Measurements from ENCODE around the gene OTOL1. TPM values are rescaled to one million over a fixed set of nuclear protein-coding genes. Genes with fewer than 3 reads are reported as not detected.

OTOL1 gene
- total and polyA plus RNA-seq, 2 donors (not counting 3 experiments of a cell fraction or from before 2014, with no cell fraction given) = not detected

DNA sequence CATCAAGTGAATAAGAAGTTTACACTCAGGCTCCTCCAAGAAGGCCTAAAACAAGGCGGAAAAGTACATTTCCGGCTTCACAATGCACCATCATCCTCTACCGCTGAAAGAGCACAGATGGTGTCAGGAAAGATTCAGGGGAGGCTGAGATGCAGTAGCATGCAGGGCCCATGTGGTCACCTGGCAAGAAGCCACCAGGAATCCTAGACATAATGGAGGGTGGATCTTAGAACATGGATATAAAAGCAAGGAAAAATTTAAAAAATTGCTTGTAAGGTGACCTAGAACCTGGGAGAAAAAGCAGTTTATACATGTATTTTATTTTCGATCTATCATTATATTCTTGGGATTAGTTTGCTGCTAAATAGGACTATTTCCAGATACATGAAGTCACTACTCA is 21.9 kb upstream of the OTOL1 start:
- no TSS peak for BruUV-seq (replicated peaks)

More for the DNA sequence above, 21.9 kb upstream of the OTOL1 start:
- intact Hi-C loops (cut with micrococcal nuclease) (no loop called here), dilution Hi-C loops (cut with MboI; ENCODE audit: extremely low pct_ligation_motif_present, low sequenced_read_pairs) (no loop called here)
- H3K4me1 ChIP-seq (ENCODE audit: control insufficient read depth, extremely low read depth, insufficient read depth, low read length) = no peaks in the 10 kb centered on the region
- H3K4me2 ChIP-seq (ENCODE audit: insufficient read depth, low read length) = no peak overlapping the region
- no peaks in the 10 kb centered on the region for H4K20me1 ChIP-seq (replicated peaks; ENCODE audit: control insufficient read depth, extremely low read depth, insufficient read depth, low read length)
- H3K27me3 ChIP-seq (ENCODE audit: control insufficient read depth in 2 of 2, insufficient read depth in 2 of 2, low read length in 2 of 2) = no peaks in the 10 kb centered on the region
- DNase-seq (ENCODE audit: low read depth, low spot score) = no peak
- FAIRE-seq = no peak
- no peaks in the 10 kb centered on the region for H3K36me3 ChIP-seq (ENCODE audit: control insufficient read depth in 2 of 2, extremely low read depth in 1 of 2, insufficient read depth in 2 of 2, low read length in 2 of 2)
- no peak overlapping the region for H2AFZ ChIP-seq (ENCODE audit: low read depth, low read length)
- ChIA-PET POLR2A (no interaction called here), CTCF (no interaction called here)
- TF ChIP-seq EZH2 (IDR thresholded peaks at IDR 0.05; ENCODE audit: borderline replicate concordance, low read depth, low read length, severe bottlenecking) = no peak
- TF ChIP-seq, protein P1, sequence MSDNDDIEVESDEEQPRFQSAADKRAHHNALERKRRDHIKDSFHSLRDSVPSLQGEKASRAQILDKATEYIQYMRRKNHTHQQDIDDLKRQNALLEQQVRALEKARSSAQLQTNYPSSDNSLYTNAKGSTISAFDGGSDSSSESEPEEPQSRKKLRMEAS (IDR thresholded peaks at IDR 0.05; ENCODE audit: insufficient read depth, insufficient read length) = no peak
- TF ChIP-seq MYC (IDR thresholded peaks at IDR 0.05; ENCODE audit: low read depth, low read length) = no peak
- TF ChIP-seq GATA2 (IDR thresholded peaks at IDR 0.05; ENCODE audit: insufficient read depth, insufficient read length, low read depth, low read length) = no peak
- no peak for TF ChIP-seq POLR2AphosphoS5 (IDR thresholded peaks at IDR 0.05; ENCODE audit: insufficient read depth, low read depth, low read length)
- no peak for TF ChIP-seq JUN (IDR thresholded peaks at IDR 0.05; ENCODE audit: borderline replicate concordance, insufficient read depth, insufficient read length, low read depth)
- TF ChIP-seq POLR2A (IDR thresholded peaks at IDR 0.05; ENCODE audit: low read depth, low read length) = no peak
- no peak for TF ChIP-seq FOS (IDR thresholded peaks at IDR 0.05; ENCODE audit: borderline replicate concordance, insufficient read depth, low read length)
- TF ChIP-seq CTCF (IDR thresholded peaks at IDR 0.05; ENCODE audit: extremely low read depth in 1 of 2, insufficient read depth in 1 of 2, low read depth in 1 of 2, low read length in 2 of 2) = no peak
- H3K9me1 ChIP-seq (replicated peaks; ENCODE audit: control insufficient read depth, extremely low read depth, insufficient read depth, low read length) = no peaks in the 10 kb centered on the region
- no peaks in the 10 kb centered on the region for H3K79me2 ChIP-seq (ENCODE audit: control insufficient read depth, insufficient read depth, low read length)
- H3K4me3 ChIP-seq (replicated peaks in 1 of 3; ENCODE audit: insufficient read depth in 1 of 3, low read depth in 1 of 3, low read length in 3 of 3) = no peak overlapping the region
- H3K27ac ChIP-seq (ENCODE audit: insufficient read depth, low read depth, low read length) = no peak overlapping the region
- H3K9me3 ChIP-seq (replicated peaks; ENCODE audit: control insufficient read depth, insufficient read depth, low read length) = no peaks in the 10 kb centered on the region
- H3K9ac ChIP-seq (replicated peaks; ENCODE audit: extremely low read depth, insufficient read depth, low read length) = no peak overlapping the region

Measured in endothelial cell of umbilical vein (primary cell).